Measurements from ENCODE around the gene PHF19.

DNA sequence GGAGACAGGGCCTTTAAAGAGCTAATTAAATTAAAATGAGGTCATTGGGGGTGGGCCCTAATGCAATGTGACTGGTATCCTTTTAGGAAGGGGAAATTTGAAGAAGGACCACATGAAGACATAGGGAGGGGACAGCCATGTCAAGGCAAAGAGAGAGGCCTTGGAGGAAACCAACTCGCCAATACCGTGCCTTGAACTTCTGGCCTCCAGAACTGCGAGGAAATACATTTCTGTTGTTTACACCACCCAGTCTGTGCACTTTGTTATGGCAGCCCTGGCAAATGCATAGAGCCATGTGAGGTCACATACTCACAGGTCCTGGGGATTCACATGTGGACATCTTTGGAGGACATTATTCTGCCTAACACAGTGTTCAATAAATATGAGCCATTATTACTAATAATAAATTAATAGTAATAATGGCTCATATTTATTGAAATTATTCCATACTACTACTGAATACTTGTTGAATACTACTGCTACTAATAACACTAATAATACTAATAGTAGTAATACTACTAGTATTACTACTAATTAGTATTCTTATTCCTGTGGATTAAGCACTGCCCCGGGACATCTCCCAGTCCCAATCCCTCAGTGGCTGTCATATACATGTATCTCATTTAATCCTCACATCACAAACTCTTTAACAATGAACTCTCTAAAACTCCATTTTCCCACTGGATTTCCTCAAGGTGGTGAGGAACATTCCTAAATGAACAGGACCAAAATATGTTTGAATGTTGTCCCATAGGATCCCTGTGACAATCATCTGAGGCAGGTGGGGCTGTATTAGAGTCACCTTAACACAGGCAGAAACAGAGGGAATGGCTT is 41.2 kb upstream of the PHF19 start:
- no peak for TF ChIP-seq POLR2AphosphoS5 (IDR thresholded peaks at IDR 0.05; ENCODE audit: borderline replicate concordance, low read depth, low read length)
- no peak for TF ChIP-seq EZH2 (IDR thresholded peaks at IDR 0.05)
- no peak for TF ChIP-seq FOXP2 (optimal IDR thresholded peaks at IDR 0.05; ENCODE audit: control extremely low read depth, extremely low read length, insufficient read depth)
